ENCODE data around the gene ATP5F1B.
"Not testable (repeated sequence)": the region's sequence is repeated elsewhere in the genome, so short reads cannot be mapped to it uniquely, and the experiment has no call there.

ATP5F1B gene

DNA sequence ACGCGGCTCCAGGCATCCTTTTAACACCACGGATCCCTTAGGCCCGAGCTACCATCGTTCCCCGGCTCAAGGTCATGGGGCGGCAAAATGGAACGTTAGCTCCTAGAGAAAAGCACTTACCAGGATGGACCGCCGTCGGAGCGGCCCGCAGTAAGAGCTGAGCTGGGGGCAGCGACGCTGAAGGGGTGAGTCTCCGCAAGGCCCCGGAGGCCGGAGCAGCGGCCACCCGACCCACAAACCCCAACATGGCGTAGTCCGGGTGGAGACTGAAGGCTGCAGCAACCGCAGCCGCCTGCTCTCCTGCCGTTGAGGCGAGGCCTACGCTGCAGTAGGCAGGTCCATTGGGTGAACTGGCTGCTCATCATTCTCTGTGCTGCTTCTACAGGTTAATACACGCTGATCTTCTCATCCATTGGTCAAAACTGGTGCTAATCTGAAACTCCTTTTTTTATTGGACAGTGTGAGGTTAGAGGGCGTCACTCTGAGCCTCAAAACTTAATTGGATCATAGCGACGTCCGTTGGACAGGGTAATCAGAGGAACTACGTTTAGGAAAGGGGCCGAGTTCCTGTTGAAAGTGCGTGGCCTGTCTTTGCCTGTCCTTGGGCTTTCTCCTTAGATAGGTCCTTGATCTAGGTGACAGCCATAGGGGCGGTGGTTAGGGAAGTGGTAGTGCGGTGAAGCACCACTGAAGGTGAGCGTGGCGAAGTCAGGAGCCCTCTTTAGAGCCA, at the start of gene ATP5F1B:
ATP5F1B (minus strand) TSS at position 268 of the 730 bp plus-strand sequence; CDS start at position 247, 21 bp downstream.
- DNase-seq (ENCODE audit: low read depth), result peak; percentile 83

DNA sequence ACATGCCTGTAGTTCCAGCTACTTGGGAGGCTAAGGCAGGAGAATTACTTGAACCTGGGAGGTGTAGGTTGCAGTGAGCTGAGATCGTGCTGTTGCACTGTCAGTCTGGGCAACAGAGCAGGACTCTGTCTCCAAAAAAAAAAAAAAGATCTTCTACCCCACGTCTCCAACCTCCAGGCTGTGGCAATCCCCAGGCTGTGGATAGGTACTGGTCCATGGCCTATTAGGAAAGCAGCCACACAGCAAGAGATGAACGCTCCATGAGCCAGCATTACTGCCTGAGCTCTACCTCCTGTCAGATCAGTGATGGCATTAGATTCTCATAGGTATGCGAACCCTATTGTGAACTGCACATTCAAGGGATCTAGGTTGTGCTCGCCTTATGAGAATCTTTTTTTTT, 48.4 kb upstream of the ATP5F1B start:
- DNase-seq (ENCODE audit: low read depth), result no peak

DNA sequence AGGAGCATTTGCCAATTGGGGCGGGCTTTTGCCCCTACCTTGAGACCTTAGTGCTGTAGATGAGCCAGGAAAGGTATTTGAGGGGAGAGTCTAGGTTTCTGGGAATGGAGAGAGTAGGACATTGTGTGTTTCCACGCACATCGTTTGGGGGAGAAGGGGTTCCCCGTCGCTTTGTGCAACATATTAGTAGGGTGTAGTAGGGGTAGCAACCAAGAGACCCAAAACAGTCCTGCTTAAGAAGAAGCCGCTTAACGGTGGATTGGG, 43.0 kb upstream of the ATP5F1B start:
- no peak for DNase-seq (ENCODE audit: low read depth)

DNA sequence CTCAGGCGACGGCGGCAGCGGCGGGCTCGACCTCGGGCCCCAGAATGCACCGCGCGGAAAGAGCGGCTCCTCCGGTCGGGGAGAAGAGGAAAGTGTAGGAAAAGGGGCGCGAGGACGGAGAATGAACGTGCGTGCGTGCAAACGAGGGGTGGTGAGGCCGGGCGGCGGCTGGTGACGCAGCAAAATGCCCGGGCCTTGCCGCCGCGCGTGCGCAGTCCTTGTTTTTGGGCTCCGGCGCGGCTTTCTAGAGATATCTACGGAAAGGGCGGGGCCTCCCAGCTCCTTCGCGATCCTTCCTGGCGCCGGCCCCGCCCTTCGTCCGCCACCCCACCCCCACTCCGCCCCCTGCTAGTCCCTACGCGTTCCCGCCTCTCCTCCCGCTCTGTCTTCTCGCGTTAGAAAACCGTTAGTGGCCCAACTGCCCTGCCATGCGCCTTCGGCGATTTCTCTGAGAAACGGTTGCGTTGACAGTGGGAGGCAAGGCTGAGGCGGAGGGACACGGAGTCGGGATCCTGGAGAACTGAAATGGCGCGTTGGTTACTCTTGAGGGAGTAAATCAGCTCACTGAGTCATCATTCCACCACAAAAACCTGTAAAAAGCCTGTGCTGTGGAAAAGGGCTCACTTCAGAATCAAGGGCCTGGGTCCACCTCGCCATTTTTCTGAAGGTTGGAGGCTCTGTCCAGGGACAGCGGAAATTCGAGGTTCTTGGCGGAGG, 42.5 kb upstream of the ATP5F1B start, which contains the start of gene PTGES3:
PTGES3 (minus strand) TSS at position 156 of the 717 bp plus-strand sequence. CDS start 285 bp downstream, outside the sequence.
- DNase-seq (ENCODE audit: low read depth), result peak; percentile 96

DNA sequence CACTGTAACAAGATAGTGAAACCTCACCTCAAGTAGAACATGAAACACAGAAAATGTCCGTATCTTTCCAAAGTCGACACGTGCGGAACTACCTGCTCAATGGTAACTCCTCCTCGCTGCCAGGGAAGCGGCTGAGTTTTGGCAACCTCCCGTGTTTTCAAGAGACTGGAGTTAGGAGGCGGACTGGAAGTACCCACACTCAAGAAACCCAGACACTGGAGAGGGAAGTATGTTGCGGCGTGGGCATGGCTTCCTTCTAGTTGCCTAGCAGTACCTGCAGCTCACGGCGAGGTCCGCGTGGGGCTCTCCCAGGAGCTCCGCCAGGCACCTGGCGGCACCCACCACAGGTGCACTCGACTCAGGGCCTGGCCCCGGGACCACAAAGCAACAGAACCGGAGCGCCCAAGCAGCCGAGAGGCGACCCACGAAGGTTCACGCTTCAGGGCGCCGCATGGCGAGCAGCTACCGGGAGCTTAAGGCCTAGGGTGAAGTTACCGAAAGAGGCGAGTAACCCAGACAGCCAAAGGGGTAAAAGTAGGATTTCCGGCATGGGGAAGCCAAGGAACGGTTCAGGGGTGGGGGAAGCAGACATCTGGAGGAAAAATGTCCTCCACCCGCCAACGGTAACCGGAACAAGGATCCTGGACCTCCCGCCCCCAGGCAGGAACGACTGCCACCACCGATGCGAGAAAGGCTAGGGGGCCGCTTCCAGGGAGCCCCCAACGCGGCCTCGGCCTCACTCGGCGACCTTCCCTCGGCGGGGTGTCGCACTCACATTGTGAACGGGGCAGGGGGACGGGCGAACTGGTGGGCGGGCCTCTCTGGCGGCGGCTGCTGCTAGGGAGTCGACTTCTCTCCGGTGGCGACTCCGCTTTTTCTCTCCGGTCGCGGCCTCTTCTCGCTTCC, 41.7 kb upstream of the ATP5F1B start:
- DNase-seq (ENCODE audit: low read depth), result peak; percentile 46

DNA sequence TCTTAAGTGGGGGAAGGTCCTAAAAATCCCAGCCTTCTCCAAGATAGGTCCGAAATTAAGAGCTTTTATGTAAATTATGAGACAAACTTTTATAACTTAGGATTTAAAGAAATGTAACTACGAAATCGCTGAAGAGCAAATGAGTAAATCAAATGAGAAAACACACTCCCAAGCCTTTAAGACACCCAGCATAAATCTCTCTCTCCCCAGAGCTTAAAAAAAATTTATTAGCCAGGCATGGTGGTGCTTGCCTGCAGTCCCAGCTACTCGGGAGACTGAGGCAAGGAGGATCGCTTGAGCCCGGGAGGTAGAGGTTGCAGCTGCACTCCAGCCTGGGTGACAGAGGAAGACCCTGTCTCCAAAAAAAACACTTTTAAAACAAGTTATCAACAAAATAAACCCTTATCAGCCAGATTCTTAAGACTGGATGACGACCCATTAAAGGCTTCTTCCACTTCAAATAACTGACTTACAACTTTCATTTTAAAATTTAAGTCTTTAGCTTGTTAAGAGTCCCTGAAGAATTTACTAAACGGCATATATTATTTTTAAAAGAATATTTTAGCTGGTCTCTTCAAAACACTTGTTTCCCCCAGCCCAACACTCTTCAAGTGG, 39.1 kb upstream of the ATP5F1B start:
- no peak for DNase-seq (ENCODE audit: low read depth)

DNA sequence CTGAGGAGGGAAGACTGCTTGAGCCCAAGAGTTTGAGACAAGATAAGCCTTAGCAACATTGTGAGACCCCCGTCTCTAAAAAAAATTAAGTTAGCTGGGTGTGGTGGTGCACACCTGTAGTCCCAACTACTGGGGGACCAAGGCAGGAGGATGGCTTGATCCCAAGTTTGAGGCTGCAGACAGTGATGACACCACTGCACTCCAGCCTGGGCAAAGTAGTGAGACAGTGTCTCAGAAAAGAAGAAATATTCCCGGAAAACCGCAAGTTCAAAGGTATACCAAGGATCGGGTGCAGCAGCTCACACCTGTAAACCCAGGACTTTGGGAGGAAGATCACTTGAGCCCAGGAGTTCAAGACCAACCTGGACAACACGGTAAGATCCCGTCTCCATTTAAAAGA, 36.5 kb upstream of the ATP5F1B start:
- DNase-seq (ENCODE audit: low read depth), result no peak

DNA sequence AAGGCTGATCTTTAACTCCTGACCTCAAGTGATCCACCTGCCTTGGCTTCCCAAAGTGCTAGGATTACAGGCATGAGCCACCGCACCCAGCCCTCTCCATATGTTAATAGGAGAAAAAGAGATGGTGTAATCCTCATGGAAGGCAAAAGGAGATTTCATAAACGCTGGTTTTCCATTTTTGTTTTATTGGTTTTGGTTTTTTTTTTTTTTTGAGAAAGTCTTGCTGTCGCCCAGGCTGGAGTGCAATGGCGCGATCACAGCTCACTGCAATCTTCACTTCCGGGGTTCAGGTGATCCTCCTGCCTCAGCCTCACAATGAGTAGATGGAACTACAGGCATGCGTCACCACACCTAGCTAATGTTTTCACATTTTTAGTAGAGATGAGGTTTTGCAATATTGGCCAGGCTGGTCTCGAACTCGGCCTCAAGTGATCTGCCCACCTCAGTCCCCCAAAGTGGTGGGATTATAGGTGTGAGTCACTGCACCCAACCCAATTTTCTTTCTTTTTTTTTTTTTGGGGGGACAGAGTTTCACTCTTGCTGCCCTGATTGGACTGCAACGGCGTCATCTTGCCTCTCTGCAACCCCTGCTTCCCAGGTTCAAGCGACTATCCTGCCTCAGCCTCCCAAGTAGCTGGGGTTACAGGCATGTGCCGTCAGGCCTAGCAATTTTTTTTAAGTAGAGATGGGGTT, 34.2 kb upstream of the ATP5F1B start:
- no peak for DNase-seq (ENCODE audit: low read depth)

DNA sequence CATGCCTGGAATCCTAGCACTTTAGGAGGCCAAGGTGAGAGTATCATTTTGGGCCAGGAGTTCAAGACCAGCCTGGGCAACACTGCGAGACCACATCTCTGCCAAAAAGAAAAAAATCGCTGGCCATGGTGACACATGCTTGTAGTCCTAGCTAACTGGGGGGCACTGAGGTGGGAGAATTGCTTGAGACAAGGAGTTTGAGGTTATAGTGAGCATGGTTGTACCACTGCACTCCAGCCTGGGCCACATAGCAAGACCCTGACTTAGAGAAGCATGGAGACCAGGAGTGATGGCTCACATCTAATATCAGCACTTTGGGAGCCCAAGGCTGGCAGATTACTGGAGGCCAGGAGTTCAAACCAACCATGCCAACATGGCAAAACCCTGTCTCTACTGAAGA, 33.1 kb upstream of the ATP5F1B start:
- DNase-seq (ENCODE audit: low read depth), result no peak

DNA sequence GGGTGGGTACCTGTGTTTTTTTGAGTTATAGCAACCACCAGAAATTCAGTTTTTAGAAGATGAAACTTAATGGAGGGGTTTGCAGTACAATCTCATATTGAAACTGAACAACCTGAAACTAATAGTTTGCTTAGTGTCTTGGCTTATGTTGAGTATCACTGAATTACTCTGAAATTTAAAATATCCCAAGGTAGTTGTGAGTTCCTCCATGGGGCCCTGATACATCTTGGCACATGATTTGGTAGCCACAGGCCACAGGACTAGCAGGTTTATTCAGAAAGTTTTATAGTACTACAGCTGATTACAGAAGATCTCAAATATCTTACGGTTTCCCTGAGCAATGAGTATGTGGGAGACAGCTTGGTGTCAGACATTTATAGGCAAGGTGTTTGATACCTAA, 31.9 kb upstream of the ATP5F1B start:
- DNase-seq (ENCODE audit: low read depth), result no peak

DNA sequence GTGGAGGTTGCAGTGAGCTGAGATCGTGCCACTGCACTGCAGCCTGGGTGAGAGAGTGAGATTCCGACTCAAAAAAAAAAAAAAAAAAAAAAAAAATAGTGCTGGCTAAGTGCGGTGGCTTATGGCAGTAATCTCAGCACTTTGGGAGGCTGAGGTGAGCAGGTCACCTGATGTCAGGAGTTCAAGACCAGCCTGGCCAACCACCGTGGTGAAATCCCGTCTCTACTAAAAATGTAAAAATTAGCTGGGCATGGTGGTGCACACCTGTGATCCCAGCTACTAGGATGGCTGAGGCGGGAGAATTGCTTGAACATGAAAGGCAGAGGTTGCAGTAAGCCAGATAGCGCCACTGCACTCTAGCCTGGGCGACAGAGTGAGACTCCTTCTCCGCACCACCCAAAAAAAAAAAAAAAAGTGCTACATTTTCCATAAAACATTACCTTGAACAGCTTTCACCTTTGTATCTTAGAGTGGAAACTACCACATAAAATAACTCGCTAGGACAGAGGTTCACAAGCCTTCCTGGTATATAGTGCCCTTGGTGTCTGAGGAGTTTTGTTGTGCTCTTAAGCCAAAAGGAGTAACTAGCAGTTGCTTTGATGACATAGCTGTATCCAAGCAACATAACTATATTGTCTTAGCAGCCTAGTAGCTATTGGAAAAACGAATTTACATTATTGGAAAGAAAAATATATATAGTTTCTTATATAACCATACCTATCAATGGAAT, 31.2 kb upstream of the ATP5F1B start:
- DNase-seq (ENCODE audit: low read depth), result no peak

DNA sequence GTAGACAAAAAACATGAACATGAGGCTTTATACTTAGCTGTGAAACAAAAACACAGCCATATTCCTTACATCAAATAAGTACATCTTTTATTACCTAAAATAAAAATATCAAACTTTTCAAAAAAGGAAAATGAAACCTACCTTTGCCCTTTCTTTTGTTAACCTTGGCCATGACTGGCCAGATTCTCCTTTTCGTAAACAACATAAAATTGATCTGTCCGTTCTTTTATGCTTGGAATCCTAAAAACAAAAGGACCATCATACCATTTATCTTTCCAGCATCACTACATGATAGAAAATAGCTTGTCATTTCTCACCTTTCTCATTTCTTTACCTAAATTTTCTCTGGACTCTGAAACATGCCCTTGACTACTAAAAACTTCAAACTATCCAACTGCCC, 25.8 kb upstream of the ATP5F1B start:
- no peak for DNase-seq (ENCODE audit: low read depth)

DNA sequence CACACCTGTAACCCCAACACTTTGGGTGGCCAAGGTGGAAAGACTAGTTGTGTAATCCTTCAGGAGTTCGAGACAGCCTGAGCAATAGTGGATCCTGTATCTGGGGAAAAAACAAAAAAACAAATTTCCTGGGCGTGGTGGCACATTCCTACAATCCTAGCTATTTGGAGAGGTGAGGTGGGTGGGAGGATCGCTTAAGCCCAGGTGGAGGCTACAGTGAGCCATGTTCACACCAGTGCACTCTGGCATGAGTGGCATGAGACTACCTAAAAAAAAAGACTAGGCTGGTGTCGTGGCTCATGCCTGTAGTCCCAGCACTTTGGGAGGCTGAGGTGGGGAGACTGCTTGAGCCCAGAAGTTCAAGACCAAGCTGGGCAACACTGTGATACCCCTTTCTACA, 25.1 kb upstream of the ATP5F1B start:
- DNase-seq (ENCODE audit: low read depth), result no peak

DNA sequence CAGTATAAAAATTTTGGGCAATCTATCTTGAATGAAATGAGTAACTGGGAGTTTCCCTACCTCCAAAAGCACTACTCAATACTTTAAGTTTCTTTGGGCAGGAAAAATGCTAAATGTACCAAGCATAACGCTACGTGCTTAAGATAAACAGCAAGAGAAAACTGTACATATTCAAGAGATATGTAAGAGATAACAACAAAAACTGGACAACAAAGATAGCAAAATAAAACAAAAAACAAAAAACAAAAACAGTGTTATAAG, 22.3 kb upstream of the ATP5F1B start:
- DNase-seq (ENCODE audit: low read depth), result no peak

DNA sequence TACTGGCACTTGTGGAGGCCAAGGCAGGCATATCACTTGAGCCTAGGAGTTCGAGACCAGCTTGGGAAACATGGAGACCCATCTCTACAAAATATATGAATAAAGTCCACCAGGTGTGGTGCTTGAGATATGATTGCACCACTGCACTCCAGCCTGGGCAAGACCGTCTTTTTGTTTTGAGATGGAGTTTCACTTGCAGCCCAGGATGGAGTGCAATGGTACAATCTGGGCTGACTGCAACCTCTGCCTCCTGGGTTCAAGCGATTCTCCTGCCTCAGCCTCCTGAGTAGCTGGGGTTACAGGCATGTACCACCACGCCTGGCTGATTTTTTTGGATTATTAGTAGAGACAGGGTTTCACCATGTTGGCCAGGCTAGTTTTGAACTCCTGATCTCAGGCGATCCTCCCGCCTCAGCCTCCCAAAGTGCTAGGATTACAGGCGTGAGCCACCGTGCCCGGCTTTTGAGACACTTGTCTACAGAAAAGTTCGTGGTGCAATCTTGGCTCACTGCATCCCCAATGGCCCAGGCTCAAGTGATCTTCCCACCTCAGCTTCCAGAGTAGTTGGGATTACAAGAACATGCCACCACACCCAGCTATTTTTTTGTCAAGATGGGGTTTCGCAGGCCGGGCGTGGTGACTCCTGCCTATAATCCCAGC, 16.3 kb upstream of the ATP5F1B start:
- DNase-seq (ENCODE audit: low read depth), result no peak

DNA sequence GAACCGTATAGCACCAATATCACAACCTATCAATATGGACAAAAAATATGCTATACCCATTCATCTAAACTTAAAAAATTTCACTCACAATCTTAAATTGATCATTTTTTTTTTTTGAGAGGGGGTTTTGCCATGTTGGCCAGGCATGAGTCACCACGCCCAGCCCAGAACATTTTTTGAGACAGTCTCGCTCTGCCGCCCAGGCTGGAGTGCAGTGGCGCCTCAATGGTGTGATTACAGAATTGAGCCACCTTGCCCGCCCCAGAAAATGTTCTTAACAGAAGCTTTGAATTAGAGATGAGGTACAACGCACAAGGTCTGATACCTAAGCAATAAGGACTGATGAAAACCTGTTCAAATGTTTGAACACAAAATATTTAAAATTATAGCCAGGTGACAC, 15.8 kb upstream of the ATP5F1B start:
- DNase-seq (ENCODE audit: low read depth), result no peak

DNA sequence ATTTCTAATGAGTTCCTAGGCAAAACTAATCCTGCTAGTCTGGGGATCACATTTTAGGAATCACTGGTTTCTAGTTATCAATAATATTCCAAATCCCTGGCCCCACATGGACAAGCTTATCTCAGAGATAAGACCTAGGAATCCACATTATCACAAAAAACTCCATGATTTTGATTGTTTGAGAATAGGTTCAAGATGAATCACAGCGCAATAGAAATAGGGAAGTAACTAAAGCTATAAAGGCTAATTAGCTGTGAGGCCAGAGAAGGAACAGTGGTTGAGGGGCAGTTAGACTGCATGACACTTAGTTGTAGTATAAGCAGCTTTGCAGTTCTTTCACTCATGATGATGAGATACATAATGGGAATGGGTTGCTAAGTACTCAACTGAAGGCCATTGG, 13.1 kb upstream of the ATP5F1B start:
- DNase-seq (ENCODE audit: low read depth), result no peak

DNA sequence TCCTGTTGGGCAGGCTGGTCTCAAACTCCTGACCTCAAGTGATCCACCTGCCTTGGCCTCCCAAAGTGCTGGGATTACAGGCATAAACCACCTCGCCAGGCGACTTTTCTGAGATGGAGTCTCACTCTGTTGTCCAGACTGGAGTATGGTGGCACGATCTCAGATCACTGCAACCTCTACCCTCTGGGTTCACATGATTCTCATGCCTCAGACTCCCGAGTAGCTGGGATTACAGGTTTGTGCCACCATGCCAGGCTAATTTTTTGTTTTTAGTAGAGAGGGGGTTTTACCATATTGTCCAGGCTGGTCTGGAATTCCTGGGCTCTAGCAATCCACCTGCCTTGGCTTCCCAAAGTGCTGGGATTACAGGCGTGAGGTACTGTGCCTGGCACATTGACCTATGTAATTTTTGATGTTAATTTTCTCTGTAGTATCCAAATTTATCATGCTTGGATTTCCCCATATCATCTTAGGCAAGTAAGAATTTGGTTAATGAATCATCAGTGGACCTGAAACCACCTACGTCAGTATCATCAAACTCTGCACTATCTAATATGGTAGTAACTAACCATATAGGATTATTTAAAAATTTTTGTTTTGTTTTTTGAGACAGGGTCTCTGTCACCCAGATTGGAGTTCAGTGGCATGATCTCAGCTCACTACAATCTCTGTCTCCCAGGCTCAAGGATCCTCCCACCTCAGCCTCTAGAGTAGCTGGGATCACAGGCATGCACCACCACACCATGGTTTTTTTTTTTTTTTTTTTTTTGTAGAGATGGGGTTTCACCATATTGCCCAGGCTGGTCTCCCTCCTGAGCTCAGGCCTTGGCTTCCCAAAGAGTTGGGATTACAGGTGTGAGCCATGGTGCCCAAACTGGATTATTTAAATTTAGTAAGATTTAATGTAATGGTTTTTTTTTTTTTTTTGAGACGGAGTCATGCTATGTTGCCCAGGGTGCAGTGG, 11.9 kb upstream of the ATP5F1B start:
- DNase-seq (ENCODE audit: low read depth), result no peak

DNA sequence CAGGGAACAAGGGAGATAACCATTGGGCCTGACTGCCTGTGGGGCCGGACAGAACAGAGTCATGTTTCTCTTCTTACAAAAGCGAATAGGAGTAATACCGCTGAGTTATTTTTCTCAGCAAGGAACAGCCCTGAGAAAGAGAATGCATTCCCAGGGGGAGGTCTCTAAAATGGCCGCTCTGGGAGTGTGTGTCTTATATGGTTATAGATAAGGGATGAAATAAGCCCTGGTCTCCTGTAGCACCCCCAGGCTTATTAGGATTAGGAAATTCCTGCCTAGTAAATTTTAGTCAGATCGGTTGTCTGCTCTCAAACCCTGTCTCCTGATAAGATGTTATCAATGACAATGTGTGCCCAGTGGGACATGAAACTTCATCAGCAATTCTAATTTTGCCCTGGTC, 8.0 kb upstream of the ATP5F1B start:
- DNase-seq (ENCODE audit: low read depth), result not testable (repeated sequence)

DNA sequence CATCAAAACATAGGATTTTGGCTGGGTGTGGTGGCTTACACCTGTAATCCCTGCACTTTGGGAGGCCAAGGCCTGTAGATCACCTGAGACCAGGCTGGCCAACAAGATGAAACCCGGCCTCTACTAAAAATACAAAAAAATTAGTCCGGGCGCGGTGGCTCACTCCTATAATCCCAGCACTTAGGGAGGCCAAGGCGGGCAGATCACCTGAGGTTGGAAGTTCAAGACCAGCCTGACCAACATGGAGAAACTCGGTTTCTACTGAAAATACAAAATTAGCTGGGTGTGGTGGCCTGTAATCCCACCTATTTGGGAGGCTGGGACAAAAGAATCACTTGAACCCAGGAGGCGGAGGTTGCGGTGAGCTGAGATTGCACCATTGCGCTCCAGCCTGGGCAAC, 2.2 kb upstream of the ATP5F1B start:
- not testable (repeated sequence) for DNase-seq (ENCODE audit: low read depth)
